H7 (cell line): ENCODE results near the gene STYXL2. TPM values are rescaled to one million over a fixed set of nuclear protein-coding genes. Genes with fewer than 3 reads are reported as not detected.

Experiments
- DNase-seq: peaks from one replicate; pipeline ENCODE4 v3.0.0; 2012
- H3K27me3 ChIP-seq: 2 replicates; pipeline ENCODE4 v1.6.0; 2011; ENCODE audit warnings: mild to moderate bottlenecking, low read length; ENCODE audit not compliant: control insufficient read depth, insufficient read depth
- H3K36me3 ChIP-seq: replicated peaks from 2 replicates; pipeline ENCODE4 v1.5.1; 2011; ENCODE audit warnings: low read length; ENCODE audit not compliant: control insufficient read depth, insufficient read depth
- H3K4me3 ChIP-seq: 2 replicates; pipeline ENCODE4 v1.5.1; 2011; ENCODE audit warnings: low read depth, mild to moderate bottlenecking, control low read depth, low read length, moderate library complexity; ENCODE audit not compliant: insufficient read depth
- total RNA-seq: library from RNA; depleted of rRNA; stranded (reverse); fragments of >200 nt; shearing (Covaris generic); gene quantifications from 2 replicates; pipeline ENCODE4 v1.2.3, GENCODE V29; 2014

The STYXL2 gene
- total RNA-seq, 1 experiment from 2014 or later: 0.24 TPM

DNA sequence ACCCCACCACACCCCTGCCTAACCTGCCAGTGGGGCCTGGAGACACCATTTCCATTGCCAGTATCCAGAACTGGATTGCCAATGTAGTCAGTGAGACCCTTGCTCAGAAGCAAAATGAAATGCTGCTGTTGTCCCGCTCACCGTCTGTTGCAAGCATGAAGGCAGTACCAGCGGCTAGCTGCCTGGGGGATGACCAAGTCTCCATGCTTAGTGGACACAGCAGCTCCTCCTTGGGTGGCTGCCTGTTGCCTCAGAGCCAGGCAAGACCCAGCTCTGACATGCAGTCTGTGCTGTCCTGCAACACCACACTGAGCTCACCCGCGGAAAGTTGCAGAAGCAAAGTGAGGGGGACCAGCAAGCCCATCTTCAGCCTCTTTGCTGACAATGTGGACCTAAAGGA is 33.4 kb downstream of the STYXL2 start:
- H3K36me3 ChIP-seq: no peaks in the 10 kb centered on the region
- H3K4me3 ChIP-seq: no peak overlapping the region
- DNase-seq: no peak
- no peaks in the 10 kb centered on the region; the same call in 1 of the 2 replicates for H3K27me3 ChIP-seq

- H3K36me3 ChIP-seq: no peaks in the 10 kb centered on the region
- no peaks in the 10 kb centered on the region; the same call in 1 of the 2 replicates for H3K27me3 ChIP-seq
- no peak overlapping the region for H3K4me3 ChIP-seq
- no peak for DNase-seq
Measured at GRCh38 chr1:167127661-167128060, 33.8 kb downstream of the STYXL2 start.

GRCh38 chr1:167128261-167129227 is 34.7 kb downstream of the STYXL2 start:
- no peaks in the 10 kb centered on the region; the same call in 1 of the 2 replicates for H3K27me3 ChIP-seq
- no peak overlapping the region for H3K4me3 ChIP-seq
- H3K36me3 ChIP-seq: no peaks in the 10 kb centered on the region
- DNase-seq: no peak

DNA sequence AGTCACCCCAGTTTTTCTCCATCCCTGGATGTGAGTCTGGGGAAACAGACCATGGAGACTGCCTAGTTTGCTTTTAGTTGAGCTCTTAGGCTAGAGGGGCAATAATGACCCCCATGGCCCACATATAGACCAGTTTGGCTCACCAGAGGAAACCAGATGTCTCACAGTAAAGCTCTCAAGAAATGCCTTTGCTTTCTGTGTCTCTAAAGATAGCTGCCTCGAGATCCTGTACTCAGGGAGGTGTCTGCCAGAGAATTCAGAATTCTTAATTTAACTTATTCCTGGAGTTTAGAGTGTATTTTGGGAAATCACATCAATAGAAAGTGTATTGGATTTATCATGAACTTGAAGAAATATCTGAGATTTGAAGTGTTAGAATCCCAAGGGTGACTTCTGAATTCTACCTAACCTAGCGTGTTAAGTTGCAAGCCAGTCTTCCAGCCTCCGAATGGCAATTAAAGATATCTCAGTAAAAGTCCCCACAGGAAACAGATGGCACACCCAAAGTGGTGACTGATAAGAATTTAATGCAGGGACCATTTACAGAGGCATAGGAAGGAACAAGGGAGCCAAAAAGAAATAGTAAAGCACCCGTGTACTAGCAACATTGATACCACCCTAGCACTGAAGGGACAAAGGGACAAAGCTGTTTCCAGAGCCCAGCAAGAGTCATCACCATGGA is 37.1 kb downstream of the STYXL2 start:
- no peaks in the 10 kb centered on the region; the same call in 1 of the 2 replicates for H3K27me3 ChIP-seq
- DNase-seq: no peak
- H3K36me3 ChIP-seq: no peaks in the 10 kb centered on the region
- no peak overlapping the region for H3K4me3 ChIP-seq

- Histone ChIP-seq H3K4me3 (no peak overlapping the region), H3K27me3 (no peaks in the 10 kb centered on the region; the same call in 1 of the 2 replicates), H3K36me3 (no peaks in the 10 kb centered on the region)
- no peak for DNase-seq
Measured at GRCh38 chr1:167132301-167133010, 38.6 kb downstream of the STYXL2 start.

- Histone ChIP-seq H3K27me3 (no peaks in the 10 kb centered on the region), H3K4me3 (no peak overlapping the region), H3K36me3 (no peaks in the 10 kb centered on the region)
- no peak for DNase-seq
Measured at GRCh38 chr1:167135281-167135840, 41.5 kb downstream of the STYXL2 start.

GRCh38 chr1:167136191-167136614 is 42.3 kb downstream of the STYXL2 start:
- H3K36me3 ChIP-seq: no peaks in the 10 kb centered on the region
- H3K27me3 ChIP-seq: no peaks in the 10 kb centered on the region
- DNase-seq: no peak
- H3K4me3 ChIP-seq: no peak overlapping the region

DNA sequence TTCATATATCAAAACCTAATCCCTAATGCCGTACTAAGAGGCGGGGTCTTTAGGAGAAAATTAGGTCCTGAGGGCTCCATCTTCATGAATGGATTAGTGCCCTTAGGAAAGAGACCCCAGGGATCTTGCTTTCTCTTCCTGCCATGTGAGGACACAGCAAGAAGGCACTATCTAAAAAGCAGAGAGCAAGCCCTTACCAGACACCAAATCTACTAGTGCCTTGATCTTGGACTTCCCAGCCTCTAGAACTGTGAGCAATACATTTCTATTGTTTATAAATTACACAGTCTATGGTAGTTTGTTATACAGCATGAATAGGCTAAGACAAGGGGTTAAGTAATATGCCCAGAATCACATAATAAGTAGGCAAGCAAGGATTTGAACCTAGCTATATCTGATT is 42.9 kb downstream of the STYXL2 start:
- H3K36me3 ChIP-seq: no peaks in the 10 kb centered on the region
- DNase-seq: no peak
- H3K4me3 ChIP-seq: no peak overlapping the region
- H3K27me3 ChIP-seq: no peaks in the 10 kb centered on the region

DNA sequence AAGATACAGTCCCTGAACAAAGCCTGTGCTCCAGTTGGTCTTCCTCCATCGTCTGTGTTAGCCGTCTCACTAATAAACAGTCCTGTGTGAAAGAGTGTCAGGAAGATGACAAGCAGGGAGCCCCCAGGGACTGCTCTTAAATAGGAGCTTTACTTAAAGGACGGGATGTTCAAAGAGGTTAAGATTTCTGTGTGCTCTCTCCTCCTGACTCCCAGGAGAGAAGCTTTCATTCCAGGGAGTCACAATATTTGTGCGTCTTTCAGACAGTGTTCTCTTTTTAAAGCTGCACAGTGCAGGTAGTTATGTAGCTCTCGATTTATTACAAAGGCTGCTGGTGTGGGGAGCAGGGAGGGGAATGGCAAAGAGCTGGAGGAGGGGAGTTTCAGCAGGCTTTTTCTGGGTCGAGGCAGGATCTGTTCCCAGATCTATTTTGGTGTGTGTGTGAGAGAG is 43.5 kb downstream of the STYXL2 start:
- no peak for DNase-seq
- no peaks in the 10 kb centered on the region for H3K36me3 ChIP-seq
- H3K4me3 ChIP-seq: no peak overlapping the region
- H3K27me3 ChIP-seq: no peaks in the 10 kb centered on the region

- Histone ChIP-seq H3K36me3 (no peaks in the 10 kb centered on the region), H3K4me3 (no peak overlapping the region)
- DNase-seq: no peak
Measured at GRCh38 chr1:167137793-167138510, 44.1 kb downstream of the STYXL2 start.

GRCh38 chr1:167138703-167139102 is 44.8 kb downstream of the STYXL2 start:
- no peak for DNase-seq
- Histone ChIP-seq H3K27me3 (no peaks in the 10 kb centered on the region), H3K36me3 (no peaks in the 10 kb centered on the region), H3K4me3 (no peak overlapping the region)

More at GRCh38 chr1:167137793-167138510, 44.1 kb downstream of the STYXL2 start:
- H3K27me3 ChIP-seq: no peaks in the 10 kb centered on the region

DNA sequence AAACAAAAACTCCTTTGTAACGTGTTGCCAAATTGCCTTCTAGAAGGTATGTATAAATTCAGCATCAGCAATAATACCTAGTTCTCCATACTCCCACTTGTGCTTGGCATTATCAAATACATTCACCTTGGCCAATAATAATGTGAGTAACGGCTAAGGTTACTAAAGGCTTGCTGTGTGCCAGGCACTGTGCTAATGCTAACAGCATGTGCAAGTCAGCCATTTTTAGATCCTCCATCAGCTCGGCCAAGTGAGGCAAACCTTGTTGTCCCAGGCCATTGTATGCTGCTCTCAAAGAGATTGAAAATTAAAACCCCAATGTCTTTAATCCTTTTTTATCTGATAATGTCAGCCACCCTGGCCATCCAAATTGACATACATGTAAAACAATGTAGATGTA is 48.1 kb downstream of the STYXL2 start:
- no peaks in the 10 kb centered on the region for H3K27me3 ChIP-seq
- no peak for DNase-seq

More for the DNA sequence above, 48.1 kb downstream of the STYXL2 start:
- Histone ChIP-seq H3K36me3 (no peaks in the 10 kb centered on the region), H3K4me3 (no peak overlapping the region)
